Neural crest cell (in vitro differentiated cells): Measurements from ENCODE around the gene PCDHGA9. TPM values are rescaled to one million over a fixed set of nuclear protein-coding genes. Genes with fewer than 3 reads are reported as not detected.
"Not testable (repeated sequence)": the region's sequence is repeated elsewhere in the genome, so short reads cannot be mapped to it uniquely, and the experiment has no call there.

Experiments
- DNase-seq: peaks from one replicate; pipeline ENCODE4 v3.0.0; 2021; ENCODE audit warnings: low read depth, mixed read lengths, low spot score
- H3K27ac Mint-ChIP-seq: one replicate; pipeline ENCODE4 v1.8.0; 2021; ENCODE audit warnings: mild to moderate bottlenecking, mixed read lengths; ENCODE audit not compliant: unreplicated experiment
- H3K27me3 Mint-ChIP-seq: 2 replicates; pipeline ENCODE4 v1.8.0; 2021; ENCODE audit warnings: low read depth, mild to moderate bottlenecking, mixed read lengths
- H3K36me3 Mint-ChIP-seq: 2 replicates; pipeline ENCODE4 v1.8.0; 2021; ENCODE audit warnings: low read depth, mild to moderate bottlenecking, mixed read lengths
- H3K4me1 Mint-ChIP-seq: 2 replicates; pipeline ENCODE4 v1.8.0; 2021; ENCODE audit warnings: mixed read lengths
- H3K4me3 Mint-ChIP-seq: one replicate; pipeline ENCODE4 v1.8.0; 2021; ENCODE audit warnings: mild to moderate bottlenecking, mixed read lengths
- H3K9me3 Mint-ChIP-seq: 2 replicates; pipeline ENCODE4 v1.8.0; 2021; ENCODE audit warnings: mixed read lengths
- total RNA-seq: library from RNA; stranded (reverse); gene quantifications from 2 replicates; pipeline ENCODE4 v1.2.1, GENCODE V29; 2021
- TF ChIP-seq, protein P1 (sequence below): fragments of 200-600 bp; sonication (generic); conservative IDR thresholded peaks from 2 replicates; pipeline ENCODE4 v1.5.0; 2021; ENCODE audit warnings: antibody characterized with exemption, mild to moderate bottlenecking

Gene PCDHGA9
- total RNA-seq, 1 donor from 2014 or later = 0.72 TPM

GRCh38 chr5:141409598-141410306, 7.2 kb downstream of the PCDHGA9 start:
- no peak overlapping the region for H3K27ac Mint-ChIP-seq
- peaks cover 62% of the 10 kb centered on the region for H3K36me3 Mint-ChIP-seq
- peaks cover 44% of the 10 kb centered on the region for H3K4me1 Mint-ChIP-seq
- TF ChIP-seq, protein P1, sequence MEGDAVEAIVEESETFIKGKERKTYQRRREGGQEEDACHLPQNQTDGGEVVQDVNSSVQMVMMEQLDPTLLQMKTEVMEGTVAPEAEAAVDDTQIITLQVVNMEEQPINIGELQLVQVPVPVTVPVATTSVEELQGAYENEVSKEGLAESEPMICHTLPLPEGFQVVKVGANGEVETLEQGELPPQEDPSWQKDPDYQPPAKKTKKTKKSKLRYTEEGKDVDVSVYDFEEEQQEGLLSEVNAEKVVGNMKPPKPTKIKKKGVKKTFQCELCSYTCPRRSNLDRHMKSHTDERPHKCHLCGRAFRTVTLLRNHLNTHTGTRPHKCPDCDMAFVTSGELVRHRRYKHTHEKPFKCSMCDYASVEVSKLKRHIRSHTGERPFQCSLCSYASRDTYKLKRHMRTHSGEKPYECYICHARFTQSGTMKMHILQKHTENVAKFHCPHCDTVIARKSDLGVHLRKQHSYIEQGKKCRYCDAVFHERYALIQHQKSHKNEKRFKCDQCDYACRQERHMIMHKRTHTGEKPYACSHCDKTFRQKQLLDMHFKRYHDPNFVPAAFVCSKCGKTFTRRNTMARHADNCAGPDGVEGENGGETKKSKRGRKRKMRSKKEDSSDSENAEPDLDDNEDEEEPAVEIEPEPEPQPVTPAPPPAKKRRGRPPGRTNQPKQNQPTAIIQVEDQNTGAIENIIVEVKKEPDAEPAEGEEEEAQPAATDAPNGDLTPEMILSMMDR = no peak
- peak overlapping the region; percentile 81 for H3K4me3 Mint-ChIP-seq
- DNase-seq = no peak
- peaks cover 33% of the 10 kb centered on the region for H3K9me3 Mint-ChIP-seq
- peaks cover 22% of the 10 kb centered on the region for H3K27me3 Mint-ChIP-seq

- no peak for DNase-seq
- TF ChIP-seq, protein P1 = no peak
- Mint-ChIP-seq H3K9me3 (peaks cover 32% of the 10 kb centered on the region), H3K27ac (no peak overlapping the region), H3K4me3 (peak overlapping the region; percentile 31), H3K4me1 (peaks cover 44% of the 10 kb centered on the region), H3K36me3 (peaks cover 69% of the 10 kb centered on the region), H3K27me3 (peaks cover 22% of the 10 kb centered on the region)
Measured at GRCh38 chr5:141411575-141411974, 9.0 kb downstream of the PCDHGA9 start.

- peaks cover 22% of the 10 kb centered on the region for H3K27me3 Mint-ChIP-seq
- peaks cover 38% of the 10 kb centered on the region for H3K4me1 Mint-ChIP-seq
- peaks cover 73% of the 10 kb centered on the region for H3K36me3 Mint-ChIP-seq
- peak within 1 kb of the TSS; percentile 94 for H3K4me3 Mint-ChIP-seq
- peak within 1 kb of the TSS; percentile 75 for H3K27ac Mint-ChIP-seq
- TF ChIP-seq, protein P1 = peak; percentile 76
- peaks cover 34% of the 10 kb centered on the region for H3K9me3 Mint-ChIP-seq
- DNase-seq = peak; percentile 37
Measured at GRCh38 chr5:141412854-141413539, 10.4 kb downstream of the PCDHGA9 start, which contains the start of gene PCDHGA10. Gene PCDHGA10 (plus strand): TSS chr5:141412987. CDS start chr5:141413176, 189 bp downstream.

GRCh38 chr5:141413540-141414069, 11.0 kb downstream of the PCDHGA9 start:
- peak overlapping the region; percentile 94 for H3K4me3 Mint-ChIP-seq
- TF ChIP-seq, protein P1 = no peak
- no peak for DNase-seq
- H3K36me3 Mint-ChIP-seq = peaks cover 73% of the 10 kb centered on the region
- H3K27me3 Mint-ChIP-seq = peaks cover 22% of the 10 kb centered on the region
- H3K9me3 Mint-ChIP-seq = peaks cover 36% of the 10 kb centered on the region
- H3K4me1 Mint-ChIP-seq = peaks cover 33% of the 10 kb centered on the region
- H3K27ac Mint-ChIP-seq = peak overlapping the region; percentile 75

DNA sequence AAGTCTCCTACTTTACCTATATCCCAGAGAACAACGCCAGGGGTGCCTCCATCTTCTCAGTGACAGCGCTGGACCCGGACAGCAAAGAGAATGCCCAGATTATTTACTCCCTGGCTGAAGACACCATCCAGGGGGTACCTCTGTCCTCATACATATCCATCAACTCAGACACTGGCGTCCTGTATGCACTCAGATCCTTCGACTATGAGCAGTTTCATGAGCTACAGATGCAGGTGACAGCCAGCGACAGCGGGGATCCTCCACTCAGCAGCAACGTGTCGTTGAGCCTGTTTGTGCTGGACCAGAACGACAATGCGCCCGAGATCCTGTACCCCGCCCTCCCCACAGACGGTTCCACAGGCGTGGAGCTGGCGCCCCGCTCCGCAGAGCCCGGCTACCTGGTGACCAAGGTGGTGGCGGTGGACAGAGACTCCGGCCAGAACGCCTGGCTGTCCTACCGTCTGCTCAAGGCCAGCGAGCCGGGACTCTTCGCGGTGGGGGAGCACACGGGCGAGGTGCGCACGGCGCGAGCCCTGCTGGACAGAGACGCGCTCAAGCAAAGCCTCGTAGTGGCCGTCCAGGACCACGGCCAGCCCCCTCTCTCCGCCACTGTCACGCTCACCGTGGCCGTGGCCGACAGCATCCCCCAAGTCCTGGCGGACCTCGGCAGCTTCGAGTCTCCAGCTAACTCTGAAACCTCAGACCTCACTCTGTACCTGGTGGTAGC, 12.1 kb downstream of the PCDHGA9 start:
- H3K27me3 Mint-ChIP-seq = peaks cover 21% of the 10 kb centered on the region
- peaks cover 28% of the 10 kb centered on the region for H3K4me1 Mint-ChIP-seq

DNA sequence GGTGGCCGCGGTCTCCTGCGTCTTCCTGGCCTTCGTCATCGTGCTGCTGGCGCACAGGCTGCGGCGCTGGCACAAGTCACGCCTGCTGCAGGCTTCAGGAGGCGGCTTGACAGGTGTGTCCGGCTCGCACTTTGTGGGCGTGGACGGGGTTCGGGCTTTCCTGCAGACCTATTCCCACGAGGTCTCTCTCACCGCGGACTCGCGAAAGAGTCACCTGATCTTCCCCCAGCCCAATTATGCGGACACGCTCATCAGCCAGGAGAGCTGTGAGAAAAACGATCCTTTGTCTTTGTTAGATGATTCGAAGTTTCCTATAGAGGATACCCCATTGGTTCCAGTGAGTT, 12.7 kb downstream of the PCDHGA9 start:
- DNase-seq, H3K27ac Mint-ChIP-seq: not testable (repeated sequence)
- Mint-ChIP-seq H3K4me3 (peak overlapping the region; percentile 66), H3K27me3 (peaks cover 19% of the 10 kb centered on the region), H3K9me3 (peaks cover 36% of the 10 kb centered on the region), H3K4me1 (peaks cover 26% of the 10 kb centered on the region), H3K36me3 (peaks cover 72% of the 10 kb centered on the region)

More for the DNA sequence above, 12.1 kb downstream of the PCDHGA9 start:
- DNase-seq, H3K27ac Mint-ChIP-seq: not testable (repeated sequence)
- Mint-ChIP-seq H3K4me3 (peak overlapping the region; percentile 79), H3K9me3 (peaks cover 35% of the 10 kb centered on the region), H3K36me3 (peaks cover 70% of the 10 kb centered on the region)
